ENCODE data around the gene ATP8B4. TPM values are rescaled to one million over a fixed set of nuclear protein-coding genes. Genes with fewer than 3 reads are reported as not detected.
A peak's percentile ranks its signal among the peaks of the same experiment; 100 is the strongest.

Gene ATP8B4
- total and polyA plus RNA-seq, 5 experiments from 2014 or later: 0.18 to 0.99 TPM; not detected in 3

DNA sequence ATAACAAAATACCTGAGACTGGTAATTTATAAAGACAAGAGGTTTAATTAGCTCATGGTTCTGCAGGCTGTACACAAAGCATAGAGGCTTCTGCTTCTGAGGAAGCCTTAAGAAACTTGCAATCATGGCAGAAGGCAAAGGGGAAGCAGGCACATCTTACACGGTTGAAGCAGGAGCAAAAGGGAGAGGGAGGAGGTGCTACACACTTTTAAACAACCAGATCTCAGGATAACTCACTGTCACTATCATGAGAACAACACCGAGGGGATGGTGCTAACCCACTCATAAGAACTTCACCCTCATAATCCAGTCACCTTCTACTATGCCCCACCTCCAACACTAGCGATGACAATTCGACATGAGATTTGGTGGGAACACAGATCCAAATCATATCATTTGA, 54.4 kb downstream of the ATP8B4 start:
- Mint-ChIP-seq H3K9me3 (no peaks in the 10 kb centered on the region), H3K27ac (no peak overlapping the region), H3K4me3 (no peak overlapping the region), H3K4me1 (peaks cover 0 to 17% (median 0%) of the 10 kb centered on the region in 4 donors), H3K36me3 (no peaks in the 10 kb centered on the region), H3K27me3 (peaks cover 0 to 17% (median 2%) of the 10 kb centered on the region in 5 donors)
- ATAC-seq (no peak), DNase-seq (no peak)
- POLR2A ChIA-PET: no interaction called here

DNA sequence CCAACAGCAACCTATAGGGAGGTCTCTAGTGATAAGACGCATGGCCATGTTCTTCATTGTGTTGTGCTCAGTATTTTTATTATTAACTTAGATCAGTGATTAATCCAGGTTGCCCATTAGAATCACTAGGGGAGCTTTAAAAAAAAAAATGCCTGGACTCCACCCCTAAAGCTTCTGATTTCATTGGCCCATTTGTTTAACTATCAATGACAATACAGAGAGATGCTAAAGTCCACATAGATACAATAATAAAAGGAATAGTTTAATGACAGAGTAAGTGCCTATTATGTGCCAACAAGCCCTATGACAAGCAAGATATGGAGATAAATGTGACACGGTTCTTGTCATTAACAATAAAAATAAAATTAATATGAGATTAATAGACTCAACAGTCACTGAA, 55.8 kb downstream of the ATP8B4 start:
- Mint-ChIP-seq H3K4me1 (peaks cover 0 to 17% (median 0%) of the 10 kb centered on the region in 4 donors), H3K27ac (no peak overlapping the region), H3K27me3 (peaks cover 2 to 16% (median 3%) of the 10 kb centered on the region in 5 donors), H3K36me3 (no peaks in the 10 kb centered on the region), H3K9me3 (no peaks in the 10 kb centered on the region), H3K4me3 (no peak overlapping the region)
- POLR2A ChIA-PET: no interaction called here
- ATAC-seq (no peak), DNase-seq (no peak)

DNA sequence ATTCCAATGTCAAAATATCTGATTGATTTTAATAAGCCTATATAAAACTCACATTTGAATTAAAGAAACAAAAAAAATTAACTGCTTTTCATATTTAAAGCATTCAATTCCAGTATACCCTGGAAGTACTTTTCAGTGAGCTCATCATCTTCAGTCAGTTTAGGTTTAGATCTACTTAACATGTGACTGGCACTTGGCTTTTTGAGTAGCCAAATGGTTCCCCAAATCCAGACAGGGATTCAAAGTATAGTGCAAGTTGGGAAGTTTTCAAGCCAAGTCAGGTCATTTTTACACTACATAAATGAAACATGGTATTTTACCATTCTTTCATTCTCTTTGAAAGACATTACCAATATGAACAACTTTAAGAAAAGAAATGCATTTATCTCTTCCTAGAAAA, 57.5 kb downstream of the ATP8B4 start:
- POLR2A ChIA-PET: no interaction called here
- no peak for ATAC-seq

DNA sequence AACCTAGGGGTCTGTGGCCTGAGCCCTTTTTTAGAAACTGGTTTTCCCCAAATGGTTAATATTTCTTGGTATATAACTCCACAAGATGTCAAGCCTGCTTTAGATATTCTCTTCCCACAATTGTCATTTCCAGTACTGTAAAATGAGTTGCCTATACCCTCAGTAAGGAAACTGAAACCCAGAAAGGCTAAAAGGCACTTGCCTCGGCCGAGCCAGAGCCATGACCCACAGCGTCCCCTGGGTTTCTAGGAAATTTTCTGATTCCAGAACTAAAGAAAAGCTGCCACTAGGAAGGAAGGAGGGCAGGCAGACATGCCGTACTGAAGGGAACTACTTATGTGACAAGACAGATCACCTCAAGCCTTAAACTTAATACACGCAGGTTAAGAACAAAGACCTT, 59.1 kb downstream of the ATP8B4 start:
- DNase-seq: no peak
- Mint-ChIP-seq H3K27ac (no peak overlapping the region), H3K4me1 (peaks cover 0 to 9% (median 0%) of the 10 kb centered on the region in 4 donors), H3K9me3 (no peaks in the 10 kb centered on the region), H3K4me3 (no peak overlapping the region), H3K36me3 (no peaks in the 10 kb centered on the region), H3K27me3 (peaks cover 2 to 11% (median 3%) of the 10 kb centered on the region in 5 donors)
- POLR2A ChIA-PET: no interaction called here
- no peak for ATAC-seq

More for the DNA sequence above, 57.5 kb downstream of the ATP8B4 start:
- DNase-seq: no peak
- no peaks in the 10 kb centered on the region for H3K36me3 Mint-ChIP-seq
- no peak overlapping the region for H3K27ac Mint-ChIP-seq
- peaks cover 2 to 8% (median 3%) of the 10 kb centered on the region in 5 donors for H3K27me3 Mint-ChIP-seq
- H3K4me1 Mint-ChIP-seq: peaks cover 0 to 11% (median 0%) of the 10 kb centered on the region in 4 donors
- no peak overlapping the region for H3K4me3 Mint-ChIP-seq
- H3K9me3 Mint-ChIP-seq: no peaks in the 10 kb centered on the region

DNA sequence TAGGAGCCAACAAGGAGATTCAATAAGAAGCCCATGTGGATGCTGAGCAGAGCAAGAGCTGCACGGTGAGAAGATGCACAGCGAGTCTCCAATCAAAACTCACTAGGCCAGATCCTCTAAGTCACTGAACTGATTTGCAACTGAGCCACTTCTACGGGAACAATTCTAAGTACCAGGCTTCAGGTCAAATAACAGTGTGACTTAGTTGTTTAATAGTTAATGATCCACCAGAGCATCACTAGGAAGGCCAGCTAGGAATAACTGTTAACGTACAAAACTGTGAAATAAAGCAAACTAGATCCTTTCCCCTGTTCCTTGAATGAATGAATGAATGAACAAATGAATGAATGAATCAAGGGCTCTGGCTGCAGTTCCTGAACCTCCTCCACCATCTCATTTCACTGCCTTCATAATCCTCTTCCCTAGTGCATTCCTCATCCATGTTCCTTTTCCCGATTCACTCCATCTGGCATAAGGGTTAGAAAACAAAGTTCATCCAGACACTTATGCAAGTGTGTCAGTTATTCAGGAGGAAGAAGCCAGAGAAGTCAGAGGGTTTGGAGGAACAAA, 59.7 kb downstream of the ATP8B4 start:
- no peak for ATAC-seq

DNA sequence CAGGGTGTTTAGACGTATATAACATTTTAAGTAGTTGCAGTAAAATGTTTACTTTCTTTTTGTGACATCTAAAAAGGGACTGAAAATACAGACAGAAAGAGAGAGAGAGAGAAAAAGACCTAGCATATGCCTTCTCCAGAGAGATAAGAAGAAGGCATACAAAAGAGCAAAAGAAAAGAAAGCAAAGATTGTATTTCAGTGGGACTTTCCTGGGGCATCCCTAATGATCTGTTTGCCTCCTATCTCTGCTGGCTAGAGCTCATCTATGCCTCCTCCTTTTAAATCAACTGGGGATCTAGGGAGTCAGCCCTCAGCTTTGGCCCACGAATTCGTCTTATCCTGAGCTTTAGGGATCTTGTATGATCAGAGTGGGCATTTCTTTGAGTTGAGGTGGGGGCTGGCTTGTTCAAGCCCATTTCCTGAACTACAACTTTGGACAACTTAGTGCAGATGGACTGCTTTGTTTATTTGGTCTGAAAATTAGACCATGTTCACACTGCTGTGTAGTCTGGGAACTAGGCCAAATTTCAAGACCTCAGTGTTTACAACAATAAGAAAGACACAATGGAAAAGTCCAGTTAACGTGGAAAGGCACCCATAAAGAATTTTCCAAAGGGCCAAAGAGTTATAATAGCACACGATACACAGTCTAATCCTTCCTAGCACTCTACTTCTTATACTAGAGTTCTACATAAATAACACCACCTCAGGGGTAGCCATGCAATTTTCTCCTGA, 61.0 kb downstream of the ATP8B4 start:
- no peak for ATAC-seq
- Mint-ChIP-seq H3K27ac (no peak overlapping the region), H3K4me3 (no peak overlapping the region), H3K4me1 (peaks cover 0 to 6% (median 0%) of the 10 kb centered on the region in 4 donors), H3K9me3 (no peaks in the 10 kb centered on the region), H3K36me3 (no peaks in the 10 kb centered on the region), H3K27me3 (peaks cover 5 to 19% (median 6%) of the 10 kb centered on the region in 5 donors)
- POLR2A ChIA-PET: no interaction called here
- no peak for DNase-seq

More for the DNA sequence above, 59.7 kb downstream of the ATP8B4 start:
- peaks cover 0 to 6% (median 0%) of the 10 kb centered on the region in 4 donors for H3K4me1 Mint-ChIP-seq
- peaks cover 4 to 17% (median 6%) of the 10 kb centered on the region in 5 donors for H3K27me3 Mint-ChIP-seq
- no peak overlapping the region for H3K4me3 Mint-ChIP-seq
- no peaks in the 10 kb centered on the region for H3K36me3 Mint-ChIP-seq
- no peak overlapping the region for H3K27ac Mint-ChIP-seq
- POLR2A ChIA-PET: no interaction called here
- no peak for DNase-seq
- no peaks in the 10 kb centered on the region for H3K9me3 Mint-ChIP-seq

DNA sequence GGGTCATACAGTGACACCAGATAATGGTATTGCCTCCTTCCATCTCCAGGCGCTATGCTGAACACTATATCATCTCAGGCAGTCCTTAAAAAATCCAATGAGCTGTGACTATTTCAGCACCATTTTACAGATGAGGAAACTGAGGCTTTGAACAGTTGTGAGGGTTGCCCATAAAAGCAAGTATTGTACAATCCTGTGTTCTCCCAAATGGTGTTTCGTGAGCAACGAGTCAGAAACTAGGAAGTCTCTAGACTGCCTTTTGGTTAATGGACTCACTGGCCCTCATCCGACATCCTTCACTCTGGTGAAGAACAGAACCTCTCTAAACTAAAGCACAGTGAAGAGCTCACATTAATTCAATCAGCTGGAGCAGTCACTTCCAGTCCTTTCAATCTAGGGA, 61.8 kb downstream of the ATP8B4 start:
- H3K27me3 Mint-ChIP-seq: peaks cover 6 to 23% (median 9%) of the 10 kb centered on the region in 5 donors
- ATAC-seq: no peak
- no peak overlapping the region for H3K27ac Mint-ChIP-seq
- H3K4me1 Mint-ChIP-seq: peaks cover 0 to 6% (median 0%) of the 10 kb centered on the region in 4 donors
- no peak overlapping the region for H3K4me3 Mint-ChIP-seq
- POLR2A ChIA-PET: no interaction called here
- no peaks in the 10 kb centered on the region for H3K9me3 Mint-ChIP-seq
- no peak for DNase-seq
- no peaks in the 10 kb centered on the region for H3K36me3 Mint-ChIP-seq

DNA sequence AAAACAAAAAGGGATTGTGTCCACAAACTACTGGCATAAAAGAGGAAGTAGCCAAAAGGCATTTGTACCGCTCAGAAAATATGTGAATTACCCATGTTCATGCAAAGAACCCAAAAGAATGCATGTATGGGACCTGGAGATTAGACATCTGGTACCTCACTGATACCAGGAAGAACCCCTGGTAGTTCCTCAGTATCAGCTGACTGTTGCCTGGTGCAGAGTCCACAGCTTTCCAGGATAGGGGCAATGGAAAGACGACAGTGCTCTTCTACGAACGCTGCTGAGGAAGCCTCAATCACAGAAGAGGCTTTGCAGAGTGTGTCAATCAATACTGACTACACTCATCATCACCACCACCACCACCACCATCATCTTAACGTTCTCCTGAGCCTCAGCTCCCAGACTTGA, 63.3 kb downstream of the ATP8B4 start:
- Mint-ChIP-seq H3K9me3 (no peaks in the 10 kb centered on the region), H3K27me3 (peaks cover 6 to 27% (median 12%) of the 10 kb centered on the region in 5 donors), H3K4me3 (no peak overlapping the region), H3K36me3 (no peaks in the 10 kb centered on the region), H3K4me1 (peaks cover 0 to 6% (median 0%) of the 10 kb centered on the region in 4 donors), H3K27ac (no peak overlapping the region)
- ATAC-seq: no peak
- POLR2A ChIA-PET: no interaction called here
- no peak for DNase-seq

DNA sequence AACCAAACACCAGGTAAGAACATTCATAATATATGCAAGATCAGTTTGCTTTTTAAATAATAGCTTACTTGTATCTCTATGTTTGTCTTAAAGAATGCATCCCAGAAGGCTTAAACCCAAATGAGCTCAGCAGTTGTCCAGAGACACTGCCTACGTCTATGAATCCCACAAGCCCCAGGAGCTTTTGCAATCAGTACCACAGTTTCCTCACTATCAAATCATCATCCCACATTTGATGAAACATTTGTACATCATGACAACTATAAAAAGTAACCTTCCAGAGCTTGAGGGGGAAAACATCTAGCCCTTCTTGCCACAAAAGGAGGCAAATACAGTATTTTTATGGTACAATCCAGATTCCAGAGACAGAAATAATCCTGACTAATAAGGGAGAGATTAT, 63.7 kb downstream of the ATP8B4 start:
- POLR2A ChIA-PET: interaction anchor here (0.5 kb wide), 1 partner anchor 78 kb away, joined by 3 read pairs; no protein-coding TSS in a partner anchor
- no peak for DNase-seq
- H3K4me3 Mint-ChIP-seq: no peak overlapping the region
- H3K27me3 Mint-ChIP-seq: peaks cover 6 to 27% (median 12%) of the 10 kb centered on the region in 5 donors
- no peaks in the 10 kb centered on the region for H3K9me3 Mint-ChIP-seq
- ATAC-seq: no peak
- no peak overlapping the region for H3K27ac Mint-ChIP-seq
- H3K4me1 Mint-ChIP-seq: peaks cover 0 to 6% (median 0%) of the 10 kb centered on the region in 4 donors
- no peaks in the 10 kb centered on the region for H3K36me3 Mint-ChIP-seq

DNA sequence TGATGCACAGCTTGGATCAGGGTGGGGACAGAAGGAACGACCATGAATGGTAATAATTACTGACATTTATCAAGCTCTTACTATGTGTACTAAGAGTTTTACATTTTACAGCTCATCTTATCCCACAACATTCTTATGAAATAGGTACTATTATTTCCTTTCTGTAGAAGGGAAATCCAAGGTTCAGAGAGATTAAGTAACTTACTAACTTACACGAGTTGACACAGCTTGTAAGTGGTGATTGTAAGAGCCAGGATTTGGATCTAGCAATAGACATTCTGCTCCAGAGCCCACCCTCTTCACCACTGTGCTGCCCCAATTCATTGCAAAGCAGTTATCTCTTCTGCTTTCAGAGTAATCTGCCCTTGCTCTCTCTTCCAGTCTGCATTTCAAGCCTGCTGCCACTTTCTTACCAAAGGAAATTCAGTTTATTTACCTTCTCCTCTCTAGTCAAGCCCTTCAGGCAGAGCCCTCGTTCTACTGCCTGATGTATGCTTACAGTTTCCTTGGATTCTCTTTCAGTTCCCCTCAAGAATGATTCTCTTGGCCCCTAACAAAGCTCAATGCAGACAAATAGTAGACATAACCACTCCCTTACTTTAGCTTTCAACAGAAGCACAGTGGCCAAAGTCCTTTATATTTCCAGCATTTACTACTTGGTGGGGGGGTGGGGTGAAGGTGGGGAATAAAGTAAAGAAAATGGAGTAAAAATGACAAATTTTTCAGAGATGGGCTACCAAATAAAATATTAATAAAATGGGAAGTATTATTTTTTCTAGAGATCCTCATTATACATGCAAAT, 65.8 kb downstream of the ATP8B4 start:
- no peak for DNase-seq

DNA sequence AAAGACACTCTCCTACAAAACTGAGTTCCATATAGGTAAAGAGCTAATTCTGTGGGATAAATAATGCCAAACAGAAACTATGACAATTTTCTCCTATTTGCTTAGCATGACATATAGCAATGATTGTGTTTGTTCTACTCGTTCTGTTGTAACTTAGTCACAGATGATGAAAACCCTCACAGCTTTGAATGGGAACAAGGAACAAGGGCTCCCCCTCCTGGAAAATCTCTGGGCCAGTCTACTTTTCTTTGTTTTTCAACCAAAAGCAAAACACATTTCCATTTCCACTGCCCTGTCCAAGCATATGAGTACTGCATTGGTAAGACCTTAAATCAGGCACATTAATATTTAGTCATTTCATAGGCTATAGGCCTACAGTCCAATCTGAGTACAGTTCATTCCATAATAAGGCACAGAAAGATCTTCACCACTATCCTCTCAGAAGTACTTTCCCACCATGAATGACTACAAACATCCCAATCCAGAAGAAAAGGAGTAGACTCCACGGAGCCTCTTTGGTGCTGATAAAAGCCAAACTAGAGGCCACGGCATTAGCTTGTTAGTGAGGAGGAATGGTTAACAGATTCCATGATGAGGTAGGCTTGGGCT, 67.1 kb downstream of the ATP8B4 start:
- Mint-ChIP-seq H3K27me3 (peaks cover 4 to 28% (median 11%) of the 10 kb centered on the region in 5 donors), H3K36me3 (no peaks in the 10 kb centered on the region), H3K4me1 (peaks cover 0 to 3% (median under 1%) of the 10 kb centered on the region in 4 donors), H3K4me3 (no peak overlapping the region), H3K9me3 (no peaks in the 10 kb centered on the region), H3K27ac (no peak overlapping the region)
- ATAC-seq (no peak), DNase-seq (peak in 2 of 10 donors; percentile 3 to 7)
- POLR2A ChIA-PET: no interaction called here

More for the DNA sequence above, 65.8 kb downstream of the ATP8B4 start:
- Mint-ChIP-seq H3K27ac (peak overlapping the region in 1 of 10 donors; percentile 54), H3K9me3 (no peaks in the 10 kb centered on the region), H3K27me3 (peaks cover 4 to 25% (median 13%) of the 10 kb centered on the region in 5 donors), H3K4me3 (no peak overlapping the region), H3K36me3 (no peaks in the 10 kb centered on the region), H3K4me1 (peaks cover 0 to 6% (median 0%) of the 10 kb centered on the region in 4 donors)
- no peak for ATAC-seq
- POLR2A ChIA-PET: no interaction called here

DNA sequence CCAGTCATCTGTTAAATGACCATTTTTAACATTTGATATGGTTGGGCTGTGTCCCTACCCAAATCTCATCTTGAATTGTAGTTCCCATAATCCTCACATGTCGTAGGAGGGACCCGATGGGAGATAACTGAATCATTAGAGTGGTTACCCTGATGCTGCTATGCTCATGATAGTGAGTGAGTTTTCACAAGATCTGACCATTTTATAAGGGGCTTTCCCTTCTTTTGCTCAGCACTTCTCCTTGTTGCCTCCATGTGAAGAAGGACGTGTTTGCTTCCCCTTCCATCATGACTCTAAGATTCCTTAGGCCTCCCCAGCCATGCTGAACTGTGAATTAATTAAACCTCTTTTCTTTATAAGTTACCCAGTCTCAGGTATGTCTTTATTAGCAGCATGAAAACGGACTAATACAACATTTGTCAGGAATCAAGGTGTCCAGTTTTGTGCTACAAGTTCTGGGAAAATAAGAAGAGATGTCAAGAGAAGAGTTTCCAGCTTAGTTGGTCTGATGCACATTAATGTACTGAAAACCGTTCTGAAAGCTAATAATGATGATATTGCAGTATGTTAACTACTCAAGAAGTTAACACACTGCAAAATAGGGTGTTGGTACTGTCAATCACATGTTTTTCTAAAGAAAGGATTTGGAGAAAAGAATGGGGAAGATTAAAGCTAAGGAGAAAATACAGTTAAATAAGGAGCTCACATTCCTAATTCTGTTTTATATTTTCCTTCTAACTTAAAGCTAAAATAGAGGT, 67.9 kb downstream of the ATP8B4 start:
- Mint-ChIP-seq H3K27me3 (peaks cover 4 to 28% (median 11%) of the 10 kb centered on the region in 5 donors), H3K27ac (no peak overlapping the region), H3K4me3 (no peak overlapping the region), H3K36me3 (no peaks in the 10 kb centered on the region), H3K9me3 (no peaks in the 10 kb centered on the region), H3K4me1 (peaks cover 0 to 4% (median under 1%) of the 10 kb centered on the region in 4 donors)
- POLR2A ChIA-PET: no interaction called here
- DNase-seq (no peak), ATAC-seq (no peak)
